Cardiac muscle cell (in vitro differentiated cells and primary cell): ENCODE data around the gene DTL. TPM values are rescaled to one million over a fixed set of nuclear protein-coding genes. Genes with fewer than 3 reads are reported as not detected.

Experiments
- DNase-seq, 2 donors: peaks; one replicate each; pipeline versions ENCODE4 v3.0.0 to v3.0.0-alpha.2; 2010 to 2017; ENCODE audit warnings: low read depth in 1 of 2, low spot score in 1 of 2
- H3K27ac ChIP-seq: fragments of 200-600 bp; sonication (generic); 2 replicates; pipeline ENCODE4 v1.5.1; 2016
- H3K27me3 ChIP-seq: fragments of 200-600 bp; sonication (generic); 2 replicates; pipeline ENCODE4 v1.6.0; 2016; ENCODE audit warnings: control low read depth
- H3K36me3 ChIP-seq: fragments of 200-600 bp; sonication (generic); 2 replicates; pipeline ENCODE4 v1.5.1; 2016; ENCODE audit warnings: control low read depth
- H3K4me1 ChIP-seq: fragments of 200-600 bp; sonication (generic); 2 replicates; pipeline ENCODE4 v1.8.1; 2017; ENCODE audit warnings: low read depth, mild to moderate bottlenecking, mixed run types
- H3K4me3 ChIP-seq: fragments of 200-600 bp; sonication (generic); 2 replicates; pipeline ENCODE4 v1.5.1; 2016; ENCODE audit warnings: mild to moderate bottlenecking
- H3K9me3 ChIP-seq: fragments of 200-600 bp; sonication (generic); 2 replicates; pipeline ENCODE4 v1.5.1; 2017; ENCODE audit warnings: low read depth, mild to moderate bottlenecking, control low read depth
- CTCF ChIP-seq: IDR thresholded peaks from 2 replicates; pipeline ENCODE4 v1.5.1; 2012; ENCODE audit warnings: low read depth, mild to moderate bottlenecking, low read length
- polyA plus RNA-seq: library from polyadenylated mRNA; unstranded; fragments of >200 nt; fragmentation: Nextera tagmentation; extraction: Ambion mirVana; gene quantifications from 2 replicates; pipeline ENCODE4 v1.2.1, GENCODE V29; 2016
- total RNA-seq: library from RNA; depleted of rRNA; stranded (reverse); fragments of >200 nt; gene quantifications from 2 replicates; pipeline ENCODE4 v1.2.3, GENCODE V29; 2016

The DTL gene
- total and polyA plus RNA-seq, 2 experiments from 2014 or later = 10.7 to 13.6 TPM

GRCh38 chr1:212132025-212132424 is 96.5 kb downstream of the DTL start:
- Histone ChIP-seq H3K9me3 (no peaks in the 10 kb centered on the region), H3K27me3 (no peaks in the 10 kb centered on the region), H3K36me3 (no peaks in the 10 kb centered on the region), H3K4me3 (no peak overlapping the region), H3K4me1 (no peaks in the 10 kb centered on the region), H3K27ac (no peak overlapping the region)
- TF ChIP-seq CTCF = no peak
- no peak for DNase-seq

GRCh38 chr1:212133319-212133718 is 97.8 kb downstream of the DTL start:
- no peaks in the 10 kb centered on the region for H3K9me3 ChIP-seq
- H3K27me3 ChIP-seq = no peaks in the 10 kb centered on the region
- DNase-seq = no peak
- no peak for TF ChIP-seq CTCF
- no peaks in the 10 kb centered on the region for H3K4me1 ChIP-seq
- no peak overlapping the region for H3K4me3 ChIP-seq
- no peak overlapping the region for H3K27ac ChIP-seq
- H3K36me3 ChIP-seq = no peaks in the 10 kb centered on the region

GRCh38 chr1:212135166-212135565 is 99.6 kb downstream of the DTL start:
- Histone ChIP-seq H3K27me3 (no peaks in the 10 kb centered on the region), H3K4me3 (no peak overlapping the region), H3K9me3 (no peaks in the 10 kb centered on the region), H3K4me1 (no peaks in the 10 kb centered on the region), H3K27ac (no peak overlapping the region), H3K36me3 (no peaks in the 10 kb centered on the region)
- DNase-seq = no peak
- no peak for TF ChIP-seq CTCF

- no peak overlapping the region for H3K27ac ChIP-seq
- H3K4me3 ChIP-seq = no peak overlapping the region
- H3K36me3 ChIP-seq = no peaks in the 10 kb centered on the region
- H3K4me1 ChIP-seq = no peaks in the 10 kb centered on the region
- no peak for TF ChIP-seq CTCF
- no peaks in the 10 kb centered on the region for H3K27me3 ChIP-seq
- DNase-seq = no peak
- no peaks in the 10 kb centered on the region for H3K9me3 ChIP-seq
These were observed 102.3 kb downstream of the DTL start for GRCh38 chr1:212137854-212138253.

DNA sequence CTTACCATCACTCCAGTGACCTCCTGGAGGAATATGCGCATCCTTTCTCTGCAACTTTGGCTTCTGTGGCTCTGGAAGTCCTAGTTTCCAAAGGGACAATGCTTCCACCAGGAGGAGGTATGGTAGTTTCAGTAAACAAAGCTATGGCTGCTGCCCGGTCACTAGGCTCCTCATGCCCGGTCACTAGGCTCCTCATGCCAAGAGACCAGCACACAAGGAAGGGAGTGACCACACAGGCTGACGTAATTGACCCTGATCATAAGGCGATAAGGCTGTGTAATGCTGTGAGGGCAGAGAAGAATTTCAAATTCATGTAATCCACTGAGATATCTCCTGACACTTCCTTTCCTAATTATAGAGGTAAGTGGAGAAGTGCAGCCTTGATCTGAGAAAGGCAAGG is 102.9 kb downstream of the DTL start:
- Histone ChIP-seq H3K36me3 (no peaks in the 10 kb centered on the region), H3K27ac (no peak overlapping the region), H3K4me3 (no peak overlapping the region), H3K9me3 (no peaks in the 10 kb centered on the region), H3K27me3 (no peaks in the 10 kb centered on the region), H3K4me1 (no peaks in the 10 kb centered on the region)
- no peak for TF ChIP-seq CTCF
- peak in 1 of 2 donors; percentile 7 for DNase-seq
